Measurements from ENCODE around the gene TCEA3.

Gene TCEA3

DNA sequence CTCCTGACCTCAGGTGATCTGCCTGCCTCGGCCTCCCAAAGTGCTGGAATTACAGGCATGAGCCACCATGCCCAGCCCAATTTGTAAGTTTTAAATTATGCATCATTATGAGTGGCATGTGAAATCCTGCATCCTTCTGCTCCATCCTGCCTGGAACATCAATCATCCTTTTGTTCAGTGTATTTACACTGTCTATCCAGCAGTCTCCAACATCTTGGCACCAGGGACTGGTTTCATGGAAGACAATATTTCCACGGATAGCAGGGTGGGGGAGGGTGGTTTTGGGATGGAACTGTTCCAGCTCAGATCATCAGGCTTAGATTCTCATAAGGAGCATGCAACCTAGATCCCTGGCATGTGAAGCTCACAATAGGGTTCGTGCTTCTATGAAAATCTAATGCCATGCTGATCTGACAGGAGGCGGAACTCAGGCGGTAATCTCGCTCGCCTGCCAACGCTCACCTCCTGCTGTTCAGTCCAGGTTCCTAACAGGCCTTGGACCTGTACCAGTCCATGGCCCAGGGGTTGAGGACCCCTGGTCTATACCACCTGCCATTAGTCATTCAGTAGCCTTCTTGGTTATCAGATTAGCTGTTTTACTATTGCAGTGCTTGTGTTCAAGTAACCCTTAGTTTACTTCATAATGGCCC lies 22.2 kb upstream of the TCEA3 start:
- no peak for DNase-seq

DNA sequence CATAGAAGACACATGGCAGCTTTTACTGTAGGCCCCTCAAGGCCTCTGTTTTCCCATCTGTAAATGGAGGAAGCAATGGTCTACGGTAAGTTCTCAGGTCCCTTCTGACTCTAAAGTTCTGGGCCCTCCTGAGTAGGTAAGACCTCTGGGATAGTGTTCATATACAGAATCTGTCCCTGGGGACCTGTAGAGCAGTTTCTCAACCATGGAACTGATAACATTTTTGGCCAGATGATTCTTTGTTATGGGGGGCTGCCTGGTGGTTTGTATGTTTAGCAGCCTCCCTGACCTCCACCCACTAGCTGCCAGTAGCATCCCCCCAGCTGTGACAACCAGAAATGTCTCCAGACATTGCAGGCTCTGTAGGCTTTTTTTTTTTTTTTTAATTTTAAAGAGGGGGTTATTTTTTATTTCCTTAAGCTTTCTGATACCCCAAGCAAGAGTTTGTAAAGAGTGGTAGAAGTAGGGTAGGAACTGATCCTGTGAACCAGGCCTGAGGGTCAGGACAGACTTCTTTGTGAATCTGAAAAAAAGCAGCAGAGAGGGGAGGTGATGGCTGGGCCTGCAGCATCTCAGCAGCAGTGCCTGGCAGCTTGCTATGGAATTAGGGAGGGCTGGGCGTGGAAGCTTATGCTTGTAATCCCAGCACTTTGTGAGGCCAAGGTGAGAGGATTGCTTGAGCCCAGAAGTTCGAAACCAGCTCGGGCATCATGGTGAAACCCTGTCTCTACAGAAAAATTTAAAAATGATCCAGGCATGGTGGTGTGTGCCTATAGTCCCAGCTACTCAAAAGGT lies 20.2 kb upstream of the TCEA3 start:
- no peak for DNase-seq

DNA sequence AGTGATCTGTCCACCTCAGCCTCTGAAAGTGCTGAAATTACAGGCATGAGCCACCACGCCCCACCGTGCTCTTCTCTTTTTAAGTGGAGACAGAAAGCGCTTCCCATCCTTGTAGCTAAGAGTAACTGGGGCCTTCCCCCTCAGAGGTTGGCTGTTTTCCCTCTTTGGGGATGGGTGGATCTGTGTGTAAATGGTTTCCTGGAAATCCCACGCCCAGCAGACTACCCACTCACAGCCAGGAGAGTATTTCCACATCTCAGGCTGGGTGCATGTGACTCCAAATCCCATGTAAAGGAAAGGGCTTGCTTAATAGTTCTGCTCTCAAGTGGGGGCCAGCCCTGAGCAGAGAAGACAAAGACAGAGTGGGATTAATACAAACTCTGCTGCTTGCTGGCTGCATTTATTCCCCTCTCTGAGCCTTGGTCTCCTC lies 19.6 kb upstream of the TCEA3 start:
- DNase-seq: no peak

DNA sequence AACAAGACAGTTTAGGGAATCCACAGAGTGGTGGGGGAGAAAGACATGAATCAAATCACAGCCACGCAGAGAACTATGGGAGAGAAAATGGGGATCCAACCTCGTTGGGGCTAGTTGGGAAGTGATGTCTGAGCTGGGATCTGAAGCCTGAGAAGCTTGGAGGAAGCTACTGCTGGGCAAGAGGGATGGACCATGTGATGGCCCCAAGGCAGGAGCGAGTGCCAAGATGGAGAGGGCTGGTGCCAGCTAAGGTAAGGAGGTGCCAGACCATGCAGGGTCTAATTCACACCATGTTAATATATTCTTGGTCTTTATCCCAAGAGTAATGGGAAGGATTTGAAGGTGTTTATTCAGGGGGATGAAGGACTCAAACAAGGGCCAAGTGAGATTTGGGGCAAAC lies 18.2 kb upstream of the TCEA3 start:
- DNase-seq: no peak

DNA sequence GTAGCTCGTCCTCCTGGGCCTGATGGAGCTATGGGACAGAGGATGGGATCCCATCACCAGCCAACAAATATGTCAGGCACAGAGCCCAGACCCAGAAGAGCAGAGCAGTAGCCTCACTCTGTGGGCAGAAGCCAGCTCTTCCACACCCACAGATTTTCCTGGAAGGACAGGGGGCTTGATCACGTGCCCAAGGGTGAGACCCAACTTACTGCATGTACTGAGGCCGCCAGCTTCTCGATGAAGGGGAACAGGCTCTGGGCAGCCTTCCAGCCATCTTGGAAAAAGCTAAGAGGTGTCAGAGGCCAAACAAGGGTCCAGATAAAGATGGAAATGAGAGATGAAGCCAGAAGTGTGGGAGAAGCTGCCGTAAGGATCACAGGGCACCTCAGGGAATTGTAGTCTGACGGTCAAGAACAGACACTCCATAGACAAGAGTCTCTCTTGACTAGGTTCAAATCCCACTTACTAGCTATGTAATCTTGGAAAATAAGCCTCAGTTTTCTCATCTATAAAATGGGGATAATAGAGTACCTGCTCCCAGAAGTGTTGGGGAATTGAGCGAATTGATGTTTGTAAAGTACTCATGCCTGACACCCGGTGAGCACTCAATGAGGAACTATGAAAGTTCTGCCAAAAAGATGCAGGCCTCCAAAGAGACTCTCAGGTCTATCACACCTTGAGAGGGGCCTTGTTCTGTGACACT lies 17.0 kb upstream of the TCEA3 start:
- DNase-seq: no peak

DNA sequence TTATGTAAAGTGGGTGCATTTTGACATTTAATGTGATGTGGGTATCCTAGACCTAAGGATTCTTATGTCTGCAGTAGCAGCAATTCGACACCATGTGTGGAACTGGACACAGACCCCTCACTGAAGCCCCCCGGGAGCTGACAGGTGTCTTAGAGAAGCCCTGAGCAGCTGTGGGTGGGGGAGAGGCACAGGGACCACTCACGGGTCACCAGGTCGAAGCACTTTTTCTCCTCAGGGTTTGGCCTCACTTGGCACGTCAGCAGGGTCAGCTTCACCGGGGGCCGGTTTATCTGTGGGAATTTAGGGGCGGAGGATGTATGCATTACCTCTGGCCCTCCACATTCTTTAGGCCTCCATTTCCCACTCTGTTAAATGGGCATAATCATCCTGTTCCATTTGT lies 14.0 kb upstream of the TCEA3 start:
- DNase-seq: no peak

DNA sequence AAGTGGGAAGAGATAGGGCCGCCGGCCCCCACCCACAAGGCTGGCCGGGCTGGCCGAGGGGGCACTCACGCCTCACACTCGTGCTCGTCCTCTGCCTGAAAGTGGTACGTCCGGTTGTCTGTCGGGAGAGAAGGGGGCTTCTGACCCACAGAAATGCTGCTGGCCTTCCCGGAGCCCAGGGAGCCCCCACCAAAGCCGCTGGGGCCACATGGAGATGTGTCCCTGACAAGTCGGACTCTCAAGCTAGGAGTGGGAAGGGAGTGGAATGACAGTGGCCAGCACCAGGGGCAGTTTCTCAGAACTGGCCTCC lies 12.8 kb upstream of the TCEA3 start:
- DNase-seq: no peak

DNA sequence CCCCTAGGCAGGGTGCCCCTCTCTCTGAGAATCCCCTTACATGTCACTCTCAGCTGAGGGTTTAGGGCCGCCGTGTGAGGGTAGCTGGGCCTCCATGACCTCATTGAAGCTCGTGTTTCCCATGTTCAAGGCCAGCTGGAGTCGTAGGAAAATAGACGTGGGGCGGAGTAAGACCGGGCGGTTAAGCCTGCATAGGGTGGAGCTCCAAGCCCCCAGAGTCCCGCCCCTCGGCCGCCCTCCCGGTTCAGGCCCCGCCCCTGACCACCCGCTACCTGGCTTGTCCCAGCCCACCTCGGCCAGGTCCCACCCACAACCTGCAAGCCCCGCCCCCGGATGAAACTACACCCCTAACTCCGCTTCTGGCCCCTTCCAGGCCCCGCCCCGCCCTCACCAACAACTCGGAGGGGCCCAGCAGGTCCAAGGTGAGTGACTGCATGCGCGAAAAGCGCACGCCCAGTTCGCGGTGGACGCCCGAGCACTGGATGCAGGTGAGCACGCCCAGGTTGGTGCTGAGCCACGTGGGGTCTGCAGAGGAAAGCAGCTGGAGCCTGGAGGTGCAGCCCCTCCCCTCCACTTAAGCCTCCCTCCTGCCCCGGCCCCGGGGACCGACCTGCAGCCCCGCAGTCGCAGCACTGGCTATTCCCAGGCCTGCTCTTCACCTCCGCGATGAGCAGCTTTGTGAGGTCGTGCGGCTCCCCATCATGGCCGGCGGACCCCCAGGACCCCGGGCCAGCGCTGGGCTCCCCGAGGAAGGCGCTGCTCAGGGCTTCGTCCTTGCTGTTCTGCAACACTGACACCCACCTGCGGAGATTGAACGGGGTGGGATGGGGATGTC lies 12.2 kb upstream of the TCEA3 start:
- no peak for DNase-seq

DNA sequence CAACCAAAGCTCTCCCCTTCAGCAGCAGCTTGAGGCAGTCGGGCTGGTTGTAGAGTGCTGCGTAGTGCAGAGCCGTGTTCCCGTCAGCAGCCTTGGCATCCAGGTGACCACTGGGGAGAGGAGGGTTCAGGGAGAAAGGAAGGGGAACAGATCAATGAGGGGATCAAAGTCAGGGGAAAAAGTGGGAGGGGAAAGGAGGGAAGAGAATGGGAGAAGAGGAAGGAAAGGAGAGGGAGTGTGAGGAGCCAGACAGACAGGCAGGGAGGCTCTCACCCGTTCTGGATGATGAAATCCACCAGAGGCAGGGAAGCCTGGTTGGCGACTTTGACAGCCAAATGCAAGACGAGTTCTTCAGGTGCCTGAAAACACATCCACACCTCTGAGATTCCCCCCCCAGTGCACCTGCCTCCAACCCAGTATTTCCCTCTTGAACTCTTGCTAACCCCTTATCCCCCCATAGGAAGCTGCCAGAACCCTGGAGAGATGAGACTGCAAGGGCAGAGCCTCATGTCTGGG lies 9.8 kb upstream of the TCEA3 start:
- no peak for DNase-seq

DNA sequence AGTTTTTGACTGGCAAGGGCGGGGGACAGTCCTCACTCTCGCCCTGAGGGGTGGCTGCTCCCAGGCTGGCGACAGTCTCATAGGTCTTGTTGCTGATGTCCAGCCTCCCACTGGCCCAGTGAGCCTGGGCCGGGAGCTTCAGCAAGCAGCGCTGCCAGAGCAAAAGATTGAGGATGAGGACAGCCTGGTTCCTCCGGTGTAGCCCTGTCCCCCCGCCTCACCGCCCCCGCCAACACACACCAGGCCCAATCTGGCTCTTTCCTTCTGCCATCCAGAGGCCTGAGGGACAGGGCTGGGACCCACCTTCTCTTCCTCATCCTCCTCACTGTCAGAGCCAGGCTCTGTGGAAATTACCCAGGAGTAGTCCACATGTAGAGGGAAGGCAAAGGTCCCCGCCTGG lies 8.6 kb upstream of the TCEA3 start:
- no peak for DNase-seq

DNA sequence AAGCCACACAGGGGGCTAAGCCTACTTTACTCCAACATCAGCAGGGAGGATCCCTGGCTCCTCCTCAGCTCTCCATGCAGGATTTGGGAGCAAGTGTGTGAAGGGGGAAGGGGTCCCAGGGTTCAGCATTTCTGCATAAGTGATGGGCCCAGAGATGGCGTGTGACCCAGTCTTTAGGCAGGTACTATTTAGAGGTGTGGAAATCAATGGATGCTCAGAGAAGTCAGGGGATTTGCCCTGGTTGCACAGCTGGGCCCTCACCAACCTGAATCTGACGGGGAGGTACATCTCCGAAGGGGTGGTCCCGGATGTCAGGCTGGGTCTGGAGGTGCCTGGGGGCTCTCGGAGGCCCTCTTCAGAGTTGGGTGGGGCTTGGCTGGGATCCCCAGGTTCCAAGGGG lies 6.9 kb upstream of the TCEA3 start:
- DNase-seq: no peak

DNA sequence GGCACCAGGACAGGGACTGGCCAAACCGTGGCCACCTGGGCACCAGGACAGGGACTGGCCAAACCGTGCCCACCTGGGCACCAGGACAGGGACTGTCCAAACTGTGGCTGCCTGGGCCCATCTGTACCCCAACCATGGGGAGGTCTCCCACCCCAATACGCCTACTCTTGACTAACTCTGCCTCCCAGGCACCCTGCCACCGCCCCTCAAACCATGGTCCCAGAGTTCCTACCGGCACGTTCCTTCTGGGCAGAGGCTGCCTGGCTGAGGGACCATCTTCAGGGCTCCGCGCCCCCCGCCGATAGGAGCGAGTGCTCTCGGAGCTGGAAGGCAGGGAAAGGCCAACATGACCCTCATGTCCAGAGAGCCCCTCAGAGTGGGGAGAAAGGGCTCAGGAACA lies 6.3 kb upstream of the TCEA3 start:
- DNase-seq: no peak

DNA sequence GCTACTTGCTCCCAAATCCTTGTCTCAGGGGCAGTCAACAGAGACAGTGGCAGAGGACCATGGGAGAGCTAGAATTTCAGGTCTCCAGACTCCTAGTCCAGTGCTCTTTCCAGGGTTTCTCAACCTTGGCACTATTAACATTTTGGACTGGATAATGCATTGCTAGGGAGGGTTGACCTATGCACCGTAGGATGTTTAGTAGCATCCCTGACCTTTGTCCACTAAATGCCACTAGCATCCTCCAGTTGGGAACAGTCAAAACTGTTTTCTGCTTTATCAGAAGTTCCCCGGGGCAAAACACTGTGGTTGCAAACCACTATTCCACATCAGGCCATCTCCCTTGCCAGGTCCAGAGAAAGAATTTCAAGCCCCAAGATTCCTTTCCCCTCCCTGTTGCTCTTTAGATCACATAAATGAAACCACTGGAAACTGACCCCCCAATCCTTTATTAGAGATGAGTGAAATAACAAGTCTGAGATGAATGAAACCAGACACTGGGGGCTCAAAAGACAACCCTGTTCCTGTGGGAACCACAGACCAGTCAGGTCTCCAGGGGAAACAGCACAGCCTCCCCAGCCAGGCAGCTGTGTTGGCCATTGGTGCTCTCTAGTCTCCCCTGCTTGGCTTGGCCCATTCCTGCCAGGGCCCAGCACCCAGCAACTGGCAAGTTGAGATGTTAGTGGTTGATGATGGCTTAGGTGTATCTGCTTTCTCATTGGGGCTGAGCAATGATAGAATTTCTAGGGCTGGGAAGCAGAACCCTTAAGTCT lies 3.8 kb upstream of the TCEA3 start:
- no peak for DNase-seq

DNA sequence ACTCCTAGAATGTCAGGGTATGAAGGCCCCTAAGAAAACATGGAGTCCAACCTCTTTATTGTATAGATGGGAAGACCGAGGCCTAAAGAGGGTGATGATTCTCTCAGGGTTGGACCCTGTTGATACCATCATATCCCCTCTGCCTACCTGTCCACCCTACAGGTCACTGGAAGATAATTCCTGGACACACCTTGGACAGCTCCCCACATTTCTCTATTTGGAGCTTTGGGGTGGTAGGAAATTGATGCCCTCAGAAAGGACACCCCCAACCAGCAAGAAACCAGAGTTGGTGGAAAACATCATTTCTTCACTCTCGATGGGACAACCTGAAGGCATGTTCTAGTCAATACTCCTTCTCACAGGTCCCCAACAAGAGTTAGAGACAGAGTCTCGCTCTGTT lies 3.0 kb upstream of the TCEA3 start:
- no peak for DNase-seq

DNA sequence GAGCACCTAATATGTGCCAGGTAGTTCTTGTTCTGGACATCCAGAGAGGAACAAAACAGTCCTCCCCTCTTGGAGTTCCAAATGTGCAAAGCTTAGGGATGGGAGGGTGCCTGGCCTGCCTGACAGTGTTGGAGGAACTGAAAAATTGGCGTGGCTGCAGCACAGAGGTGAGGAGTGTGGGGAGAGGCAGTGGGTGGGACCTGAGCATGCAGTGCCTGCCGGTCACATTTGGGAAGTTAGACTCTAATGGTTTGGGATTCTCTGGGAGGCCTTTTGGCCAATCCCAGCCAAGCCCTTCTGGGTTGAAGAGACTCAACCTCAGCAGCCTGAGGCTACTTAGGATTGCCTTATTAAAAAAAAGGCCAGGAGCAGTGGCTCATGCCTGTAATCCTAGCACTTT lies 2.3 kb upstream of the TCEA3 start:
- no peak for DNase-seq

DNA sequence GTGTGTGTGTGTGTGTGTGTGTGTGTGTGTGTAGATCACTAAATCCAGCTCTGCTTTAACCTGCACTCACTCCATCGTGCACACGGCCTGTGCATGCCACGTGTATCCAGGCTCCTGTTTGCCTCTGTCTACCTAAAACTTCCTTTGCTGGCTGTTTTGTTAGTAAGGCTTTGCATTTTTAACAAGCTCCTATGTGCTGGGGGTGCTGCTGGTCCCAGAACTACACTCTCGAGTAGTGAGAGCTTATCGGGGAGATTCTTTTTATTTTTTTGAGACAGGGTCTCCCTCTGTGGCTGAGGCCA lies 596 bp upstream of the TCEA3 start:
- peak; percentile 12 for DNase-seq

DNA sequence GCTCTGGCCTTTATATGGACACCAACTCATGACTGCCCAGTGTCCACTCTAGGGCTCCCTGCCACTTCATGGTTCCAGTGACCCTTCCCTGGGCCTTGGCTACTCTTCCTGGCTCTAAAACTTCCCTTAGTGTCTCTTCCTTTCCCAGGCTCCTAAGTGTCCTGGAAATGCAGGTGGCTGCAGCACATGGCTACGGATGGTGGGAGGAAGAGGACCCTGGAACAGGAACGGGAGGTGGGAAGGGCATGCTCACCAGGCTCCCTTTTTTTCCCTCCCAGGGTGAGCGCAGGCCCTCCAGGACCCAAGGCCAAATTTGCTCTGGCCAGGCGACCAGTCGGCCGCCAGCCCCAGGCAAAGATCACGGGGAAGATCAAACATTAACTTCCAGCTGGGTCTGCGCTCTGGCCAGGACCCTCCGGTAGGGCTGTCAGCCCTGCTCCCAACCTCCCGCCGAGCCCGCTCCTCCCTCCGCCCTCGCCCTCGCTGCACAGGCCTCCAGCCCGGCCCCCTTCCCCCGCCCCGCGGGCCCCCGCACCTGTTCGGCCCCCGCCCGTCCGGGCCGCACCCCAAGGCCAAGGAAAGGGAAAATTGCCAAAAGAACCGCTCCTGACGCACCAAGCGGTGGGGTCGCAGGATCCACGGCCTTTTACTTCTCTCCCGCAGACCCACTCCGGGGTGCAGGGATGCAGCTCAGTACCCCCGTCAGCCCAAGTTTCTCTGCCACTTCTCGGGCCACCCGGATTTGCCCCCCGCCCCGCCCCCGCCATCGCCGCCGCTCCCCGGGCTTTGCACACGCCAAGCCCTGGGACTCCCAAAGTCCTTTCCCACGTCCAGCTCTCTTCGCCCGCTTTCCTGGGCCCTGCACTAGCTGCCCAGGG lies 894 bp downstream of the TCEA3 start:
- no peak for DNase-seq

DNA sequence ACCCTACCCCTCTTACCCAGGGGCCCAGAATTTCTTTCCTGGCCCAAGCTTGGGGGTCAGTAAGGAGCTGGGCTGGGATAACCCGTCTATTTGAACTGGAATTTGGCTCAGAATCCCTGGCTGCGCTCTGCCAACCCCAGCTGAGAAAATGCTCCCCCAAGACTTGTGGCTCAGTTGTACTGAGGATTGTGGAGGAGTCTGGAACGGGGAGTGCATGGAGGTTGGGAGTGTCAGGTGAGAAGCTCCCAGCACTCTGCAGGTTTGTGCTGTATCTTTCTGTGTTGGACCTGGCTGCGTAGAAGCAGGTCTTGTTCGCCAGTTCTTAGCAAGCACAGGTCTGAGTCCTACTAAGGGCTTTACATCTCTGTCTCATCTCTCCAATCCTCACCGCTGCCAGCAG lies 1.6 kb downstream of the TCEA3 start:
- no peak for DNase-seq

DNA sequence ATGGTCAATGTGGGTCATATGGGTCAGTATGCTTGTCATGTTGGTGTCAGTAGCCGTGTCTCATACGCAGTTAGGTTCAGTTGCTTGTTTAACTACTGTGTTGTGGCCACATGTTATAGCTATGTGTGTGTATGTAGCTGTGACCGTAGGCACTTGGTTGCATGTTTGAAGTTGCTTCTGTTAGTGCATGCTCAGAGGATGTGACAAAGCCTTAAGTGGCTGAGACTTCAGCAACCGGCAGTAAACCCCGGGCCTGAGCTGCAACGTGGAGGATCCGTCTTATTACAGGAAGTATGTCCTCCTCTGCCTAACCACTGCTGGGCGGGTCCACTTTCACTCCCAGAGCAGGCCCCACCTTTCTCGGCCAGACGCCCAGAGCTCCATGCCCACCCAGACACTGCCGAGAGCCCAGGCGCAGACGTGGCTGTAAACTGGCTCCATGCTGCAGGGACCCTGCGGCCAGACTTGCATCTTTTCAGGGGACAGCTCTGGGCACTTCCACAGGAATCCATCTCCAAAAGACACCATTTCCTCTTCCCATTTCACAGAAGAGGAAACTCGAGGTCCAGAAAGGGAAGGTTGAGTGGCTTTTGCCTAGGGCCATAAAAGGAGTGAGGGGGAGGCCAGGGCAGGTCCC lies 2.2 kb downstream of the TCEA3 start:
- peak; percentile 55 for DNase-seq

DNA sequence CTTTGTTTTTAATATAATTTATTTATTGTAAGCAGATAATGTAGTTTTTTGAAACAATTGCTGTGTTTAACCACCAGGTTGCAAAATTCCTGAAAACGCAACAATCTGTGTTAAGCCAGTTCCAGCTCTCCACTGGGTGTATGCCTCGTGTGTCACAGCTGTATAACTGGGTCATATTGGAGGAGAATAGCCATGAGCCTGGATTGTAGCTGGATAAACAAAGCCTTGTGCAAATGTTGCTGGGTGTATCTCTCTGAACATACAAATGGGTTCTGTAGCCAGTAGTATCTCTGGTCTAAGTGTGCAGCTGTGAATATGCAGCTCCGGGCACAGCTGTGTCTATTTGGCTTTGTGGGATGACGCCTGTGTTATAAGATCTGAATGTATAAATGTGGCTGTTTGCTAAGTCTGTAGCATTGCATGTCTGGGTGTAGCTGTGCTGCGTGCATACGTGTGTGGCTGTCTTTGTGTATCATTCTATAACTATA lies 2.8 kb downstream of the TCEA3 start:
- DNase-seq: peak; percentile 33

DNA sequence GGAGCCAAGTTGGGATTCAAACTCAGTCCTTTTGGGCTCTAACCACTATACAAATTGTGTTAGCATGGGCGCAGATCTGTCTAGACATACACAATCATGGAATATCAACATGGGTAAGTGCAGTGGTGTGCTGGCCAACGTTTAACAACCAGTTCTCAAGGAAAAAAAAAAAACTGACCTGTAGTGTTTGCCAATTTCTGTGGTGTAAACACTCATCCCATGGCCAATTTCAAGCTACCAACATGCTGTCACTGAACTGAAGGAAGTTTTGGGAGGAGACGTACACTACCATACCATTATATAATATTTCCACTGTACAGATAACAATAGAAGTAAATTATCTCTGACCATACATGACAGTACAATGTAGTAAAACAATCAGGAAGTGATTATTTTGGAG lies 3.2 kb downstream of the TCEA3 start:
- no peak for DNase-seq
